ENCODE results near the gene SAMD14.

DNA sequence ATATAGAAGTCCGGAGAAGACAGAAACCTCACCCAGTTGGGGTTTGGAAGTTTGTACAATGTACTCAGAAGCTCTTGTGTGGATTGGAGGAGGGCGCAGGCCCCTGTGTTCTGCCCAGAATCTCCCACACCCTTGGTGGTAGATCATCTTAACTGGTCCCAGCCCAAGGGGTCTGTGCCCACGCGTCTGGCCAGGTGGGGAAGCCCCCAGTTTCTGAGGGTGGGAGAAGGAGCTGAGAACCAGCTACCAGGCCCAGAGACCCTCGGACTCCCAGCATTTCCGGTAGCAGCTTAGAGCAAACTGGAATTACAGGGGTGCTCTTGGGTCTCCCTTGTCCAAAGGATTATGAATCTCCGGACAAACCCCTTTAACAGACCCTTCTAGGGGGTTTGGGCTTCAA, 22.8 kb upstream of the SAMD14 start:
- TF ChIP-seq, protein P1, sequence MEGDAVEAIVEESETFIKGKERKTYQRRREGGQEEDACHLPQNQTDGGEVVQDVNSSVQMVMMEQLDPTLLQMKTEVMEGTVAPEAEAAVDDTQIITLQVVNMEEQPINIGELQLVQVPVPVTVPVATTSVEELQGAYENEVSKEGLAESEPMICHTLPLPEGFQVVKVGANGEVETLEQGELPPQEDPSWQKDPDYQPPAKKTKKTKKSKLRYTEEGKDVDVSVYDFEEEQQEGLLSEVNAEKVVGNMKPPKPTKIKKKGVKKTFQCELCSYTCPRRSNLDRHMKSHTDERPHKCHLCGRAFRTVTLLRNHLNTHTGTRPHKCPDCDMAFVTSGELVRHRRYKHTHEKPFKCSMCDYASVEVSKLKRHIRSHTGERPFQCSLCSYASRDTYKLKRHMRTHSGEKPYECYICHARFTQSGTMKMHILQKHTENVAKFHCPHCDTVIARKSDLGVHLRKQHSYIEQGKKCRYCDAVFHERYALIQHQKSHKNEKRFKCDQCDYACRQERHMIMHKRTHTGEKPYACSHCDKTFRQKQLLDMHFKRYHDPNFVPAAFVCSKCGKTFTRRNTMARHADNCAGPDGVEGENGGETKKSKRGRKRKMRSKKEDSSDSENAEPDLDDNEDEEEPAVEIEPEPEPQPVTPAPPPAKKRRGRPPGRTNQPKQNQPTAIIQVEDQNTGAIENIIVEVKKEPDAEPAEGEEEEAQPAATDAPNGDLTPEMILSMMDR (conservative IDR thresholded peaks at IDR 0.05; ENCODE audit: low read depth, low read length) = no peak
- no peak for TF ChIP-seq POLR2A (IDR thresholded peaks at IDR 0.05; ENCODE audit: low read depth, low read length)
- TF ChIP-seq CEBPB (IDR thresholded peaks at IDR 0.05; ENCODE audit: low read depth, low read length) = no peak
- TF ChIP-seq MAFK (IDR thresholded peaks at IDR 0.05; ENCODE audit: low read depth, low read length) = no peak
- TF ChIP-seq, protein P2, sequence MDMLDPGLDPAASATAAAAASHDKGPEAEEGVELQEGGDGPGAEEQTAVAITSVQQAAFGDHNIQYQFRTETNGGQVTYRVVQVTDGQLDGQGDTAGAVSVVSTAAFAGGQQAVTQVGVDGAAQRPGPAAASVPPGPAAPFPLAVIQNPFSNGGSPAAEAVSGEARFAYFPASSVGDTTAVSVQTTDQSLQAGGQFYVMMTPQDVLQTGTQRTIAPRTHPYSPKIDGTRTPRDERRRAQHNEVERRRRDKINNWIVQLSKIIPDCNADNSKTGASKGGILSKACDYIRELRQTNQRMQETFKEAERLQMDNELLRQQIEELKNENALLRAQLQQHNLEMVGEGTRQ (IDR thresholded peaks at IDR 0.05; ENCODE audit: low read depth, low read length) = no peak
- TF ChIP-seq MXI1 (IDR thresholded peaks at IDR 0.05; ENCODE audit: borderline replicate concordance, low read depth, low read length) = no peak
- TF ChIP-seq RAD21 (IDR thresholded peaks at IDR 0.05; ENCODE audit: low read length) = no peak
- no peak for TF ChIP-seq RFX5 (IDR thresholded peaks at IDR 0.05; ENCODE audit: low read depth, low read length)
